Mesenchymal stem cell (in vitro differentiated cells and primary cell): Measurements from ENCODE around the gene SRL.

Source experiments
- DNase-seq: peaks from one replicate; pipeline ENCODE4 v3.0.0-alpha.2; 2013
- H2AFZ ChIP-seq: one replicate; pipeline ENCODE4 v1.6.1; 2013; ENCODE audit warnings: low read depth, mild to moderate bottlenecking, control low read depth, inconsistent platforms, low read length, moderate library complexity
- H2AK5ac ChIP-seq: 2 replicates; pipeline ENCODE4 v1.6.1; 2013; ENCODE audit warnings: low read length, moderate library complexity, mild to moderate bottlenecking, inconsistent platforms; ENCODE audit not compliant: severe bottlenecking
- H2BK120ac ChIP-seq: one replicate; pipeline ENCODE4 v1.6.1; 2013; ENCODE audit warnings: low read depth, mild to moderate bottlenecking, inconsistent platforms, low read length, moderate library complexity
- H2BK12ac ChIP-seq, 2 experiments: one replicate each; pipeline ENCODE4 v1.6.1; 2013; ENCODE audit warnings: inconsistent platforms in 2 of 2, low read length in 2 of 2, mild to moderate bottlenecking in 2 of 2, moderate library complexity in 2 of 2, control low read depth in 1 of 2
- H2BK15ac ChIP-seq: one replicate; pipeline ENCODE4 v1.6.1; 2013; ENCODE audit warnings: mild to moderate bottlenecking, low read depth, inconsistent platforms; ENCODE audit not compliant: poor library complexity, severe bottlenecking
- H2BK5ac ChIP-seq: 2 replicates; pipeline ENCODE4 v1.6.1; 2013; ENCODE audit warnings: low read depth, mild to moderate bottlenecking, low read length, control low read depth, inconsistent platforms; ENCODE audit not compliant: poor library complexity, severe bottlenecking
- H3K14ac ChIP-seq, 2 experiments: one replicate each; pipeline ENCODE4 v1.6.1; 2013; ENCODE audit warnings: inconsistent platforms in 2 of 2, low read length in 2 of 2, control low read depth in 1 of 2, mild to moderate bottlenecking in 1 of 2, moderate library complexity in 1 of 2
- H3K18ac ChIP-seq, 2 experiments: one replicate each; pipeline ENCODE4 v1.6.1; 2013; ENCODE audit warnings: inconsistent platforms in 2 of 2, low read length in 2 of 2, control low read depth in 1 of 2, low read depth in 1 of 2, mild to moderate bottlenecking in 1 of 2
- H3K23ac ChIP-seq, 2 experiments: one replicate each; pipeline ENCODE4 v1.6.1; 2013; ENCODE audit warnings: inconsistent platforms in 2 of 2, low read length in 2 of 2, mild to moderate bottlenecking in 2 of 2, moderate library complexity in 2 of 2, control low read depth in 1 of 2
- H3K27ac ChIP-seq: 2 replicates; pipeline ENCODE4 v1.5.1; 2013; ENCODE audit warnings: mild to moderate bottlenecking, moderate library complexity, low read length, control low read depth, inconsistent platforms; ENCODE audit not compliant: poor library complexity, severe bottlenecking
- H3K27me3 ChIP-seq, 2 experiments: 2 replicates each; pipeline versions ENCODE4 v1.6.1 to v1.7.0; 2013; ENCODE audit warnings: low read length in 2 of 2, mild to moderate bottlenecking in 2 of 2, moderate library complexity in 2 of 2, control low read depth in 1 of 2, inconsistent platforms in 1 of 2; ENCODE audit not compliant: control insufficient read depth in 1 of 2, insufficient read depth in 1 of 2
- H3K36me3 ChIP-seq, 2 experiments: 2 replicates each; pipeline versions ENCODE4 v1.6.1 to v1.7.0; 2013; ENCODE audit warnings: low read length in 2 of 2, control low read depth in 1 of 2, inconsistent platforms in 1 of 2, low read depth in 1 of 2, mild to moderate bottlenecking in 1 of 2; ENCODE audit not compliant: insufficient read depth in 2 of 2, control insufficient read depth in 1 of 2
- H3K4ac ChIP-seq, 2 experiments: one replicate each; pipeline ENCODE4 v1.6.1; 2013; ENCODE audit warnings: inconsistent platforms in 2 of 2, low read length in 2 of 2, mild to moderate bottlenecking in 2 of 2, moderate library complexity in 2 of 2, control low read depth in 1 of 2, low read depth in 1 of 2
- H3K4me1 ChIP-seq: 2 replicates; pipeline ENCODE4 v1.6.1; 2013; ENCODE audit warnings: low read depth, low read length, control low read depth; ENCODE audit not compliant: control insufficient read depth, insufficient read depth
- H3K4me2 ChIP-seq: 2 replicates; pipeline ENCODE4 v1.6.1; 2013; ENCODE audit warnings: low read length, mild to moderate bottlenecking, inconsistent platforms; ENCODE audit not compliant: poor library complexity, severe bottlenecking
- H3K4me3 ChIP-seq, 2 experiments: 2 replicates each; pipeline versions ENCODE4 v1.5.1 to v1.7.0; 2013; ENCODE audit warnings: low read length in 2 of 2, mild to moderate bottlenecking in 2 of 2, control low read depth in 1 of 2, low read depth in 1 of 2; ENCODE audit not compliant: insufficient read depth in 1 of 2
- H3K79me1 ChIP-seq: replicated peaks from 2 replicates; pipeline ENCODE4 v1.6.1; 2013; ENCODE audit warnings: mild to moderate bottlenecking, control low read depth, low read length, inconsistent platforms; ENCODE audit not compliant: poor library complexity, severe bottlenecking
- H3K9ac ChIP-seq: 2 replicates; pipeline ENCODE4 v1.7.0; 2013; ENCODE audit warnings: mild to moderate bottlenecking, low read length, moderate library complexity
- H3K9me3 ChIP-seq: 2 replicates; pipeline ENCODE4 v1.7.0; 2013; ENCODE audit warnings: mild to moderate bottlenecking, low read length; ENCODE audit not compliant: control insufficient read depth
- H4K8ac ChIP-seq: one replicate; pipeline ENCODE4 v1.6.1; 2013; ENCODE audit warnings: inconsistent platforms, mild to moderate bottlenecking, low read length, moderate library complexity
- H4K91ac ChIP-seq: one replicate; pipeline ENCODE4 v1.6.1; 2013; ENCODE audit warnings: mild to moderate bottlenecking, low read length, inconsistent platforms
- WGBS: methylation state at CpG from one replicate; pipeline ENCODE4 v1.1.7; 2013; ENCODE audit warnings: mixed read lengths; 5-methylcytosine and 5-hydroxymethylcytosine counted together

Gene SRL

GRCh38 chr16:4265676-4266075 lies 23.8 kb upstream of the SRL start:
- DNase-seq, result no peak
- H3K4me2 ChIP-seq, result no peak overlapping the region
- no peak overlapping the region for H3K27ac ChIP-seq
- H3K14ac ChIP-seq, result peak overlapping the region in 1 of 2 experiments; percentile 18
- no peak overlapping the region for H4K8ac ChIP-seq
- no peak overlapping the region for H3K4ac ChIP-seq
- peaks cover 33% of the 10 kb centered on the region for H3K79me1 ChIP-seq
- H3K23ac ChIP-seq, result no peak overlapping the region
- no peak overlapping the region for H2BK15ac ChIP-seq
- no peaks in the 10 kb centered on the region for H3K27me3 ChIP-seq
- H2AK5ac ChIP-seq, result no peak overlapping the region
- peaks cover 23% of the 10 kb centered on the region for H3K4me1 ChIP-seq
- no peaks in the 10 kb centered on the region for H3K9me3 ChIP-seq
- H3K4me3 ChIP-seq, result no peak overlapping the region
- no peak overlapping the region for H3K9ac ChIP-seq
- H2AFZ ChIP-seq, result no peak overlapping the region
- H2BK5ac ChIP-seq, result no peak overlapping the region
- 96% methylated on average over 7 of the region's 7 CpGs for WGBS
- H3K18ac ChIP-seq, result no peak overlapping the region
- peak overlapping the region; percentile 50 to 63 for H2BK12ac ChIP-seq
- no peak overlapping the region for H4K91ac ChIP-seq
- H3K36me3 ChIP-seq, result peaks cover 7 to 13% of the 10 kb centered on the region in 2 experiments
- no peak overlapping the region for H2BK120ac ChIP-seq

GRCh38 chr16:4264546-4264945 lies 22.7 kb upstream of the SRL start:
- Histone ChIP-seq H3K4ac (peak overlapping the region; percentile 84 to 94), H3K27me3 (no peaks in the 10 kb centered on the region), H3K9me3 (no peaks in the 10 kb centered on the region), H2BK5ac (no peak overlapping the region), H2BK12ac (peak overlapping the region; percentile 65 to 69), H2BK120ac (peak overlapping the region; percentile 86), H3K4me1 (peaks cover 20% of the 10 kb centered on the region), H3K23ac (no peak overlapping the region), H2AFZ (no peak overlapping the region), H3K27ac (no peak overlapping the region), H3K79me1 (peaks cover 26% of the 10 kb centered on the region), H2AK5ac (no peak overlapping the region), H3K4me3 (peak overlapping the region in 1 of 2 experiments; percentile 64), H3K9ac (peak overlapping the region; percentile 73), H4K8ac (peak overlapping the region; percentile 80), H3K36me3 (peaks cover 7 to 23% of the 10 kb centered on the region in 2 experiments), H3K14ac (peak overlapping the region in 1 of 2 experiments; percentile 53), H4K91ac (peak overlapping the region; percentile 99), H2BK15ac (peak overlapping the region; percentile 92), H3K4me2 (no peak overlapping the region), H3K18ac (peak overlapping the region; percentile 94 to 97)
- WGBS, result 62% methylated on average over 5 of the region's 5 CpGs
- no peak for DNase-seq

- H2BK5ac ChIP-seq, result no peak overlapping the region
- H3K9ac ChIP-seq, result peak overlapping the region; percentile 73
- H3K4ac ChIP-seq, result peak overlapping the region; percentile 89 to 94
- peak overlapping the region; percentile 85 for H2AFZ ChIP-seq
- H3K36me3 ChIP-seq, result peaks cover 7 to 23% of the 10 kb centered on the region in 2 experiments
- WGBS, result 35% methylated on average over 22 of the region's 39 CpGs
- no peaks in the 10 kb centered on the region for H3K27me3 ChIP-seq
- peak; percentile 94 for DNase-seq
- no peaks in the 10 kb centered on the region for H3K9me3 ChIP-seq
- H3K18ac ChIP-seq, result peak overlapping the region; percentile 94 to 97
- H3K23ac ChIP-seq, result no peak overlapping the region
- peaks cover 26% of the 10 kb centered on the region for H3K79me1 ChIP-seq
- H2BK12ac ChIP-seq, result peak overlapping the region; percentile 69 to 82
- H3K4me2 ChIP-seq, result peak overlapping the region; percentile 23
- peak overlapping the region in 1 of 2 experiments; percentile 76 for H3K14ac ChIP-seq
- H2BK120ac ChIP-seq, result peak overlapping the region; percentile 86
- H4K91ac ChIP-seq, result peak overlapping the region; percentile 99
- peak overlapping the region in 1 of 2 experiments; percentile 64 for H3K4me3 ChIP-seq
- peak overlapping the region; percentile 92 for H2BK15ac ChIP-seq
- H3K4me1 ChIP-seq, result peaks cover 20% of the 10 kb centered on the region
- no peak overlapping the region for H3K27ac ChIP-seq
- no peak overlapping the region for H2AK5ac ChIP-seq
- peak overlapping the region; percentile 93 for H4K8ac ChIP-seq
Observed at GRCh38 chr16:4263504-4264436, 21.9 kb upstream of the SRL start.

GRCh38 chr16:4262303-4262835 lies 20.5 kb upstream of the SRL start:
- no peaks in the 10 kb centered on the region for H3K27me3 ChIP-seq
- 97% methylated on average over 19 of the region's 22 CpGs for WGBS
- no peak overlapping the region for H2BK12ac ChIP-seq
- no peak overlapping the region for H3K4ac ChIP-seq
- no peak overlapping the region for H2BK15ac ChIP-seq
- no peak overlapping the region for H3K4me2 ChIP-seq
- no peak overlapping the region for H4K8ac ChIP-seq
- H4K91ac ChIP-seq, result peak overlapping the region; percentile 67
- H3K9me3 ChIP-seq, result no peaks in the 10 kb centered on the region
- no peak for DNase-seq
- no peak overlapping the region for H3K23ac ChIP-seq
- H3K9ac ChIP-seq, result no peak overlapping the region
- H3K79me1 ChIP-seq, result peaks cover 19% of the 10 kb centered on the region
- no peak overlapping the region for H2AK5ac ChIP-seq
- no peak overlapping the region for H3K18ac ChIP-seq
- no peak overlapping the region for H3K14ac ChIP-seq
- peaks cover 19% of the 10 kb centered on the region for H3K4me1 ChIP-seq
- H2AFZ ChIP-seq, result no peak overlapping the region
- no peak overlapping the region for H2BK5ac ChIP-seq
- no peak overlapping the region for H3K4me3 ChIP-seq
- no peak overlapping the region for H2BK120ac ChIP-seq
- no peak overlapping the region for H3K27ac ChIP-seq
- peaks cover 14 to 28% of the 10 kb centered on the region in 2 experiments for H3K36me3 ChIP-seq
